Measurements from ENCODE around the gene ZNF789. TPM values are rescaled to one million over a fixed set of nuclear protein-coding genes. Genes with fewer than 3 reads are reported as not detected.

The ZNF789 gene
- total and polyA plus RNA-seq, 8 donors, result 3.6 to 21.9 (median 4.8) TPM

DNA sequence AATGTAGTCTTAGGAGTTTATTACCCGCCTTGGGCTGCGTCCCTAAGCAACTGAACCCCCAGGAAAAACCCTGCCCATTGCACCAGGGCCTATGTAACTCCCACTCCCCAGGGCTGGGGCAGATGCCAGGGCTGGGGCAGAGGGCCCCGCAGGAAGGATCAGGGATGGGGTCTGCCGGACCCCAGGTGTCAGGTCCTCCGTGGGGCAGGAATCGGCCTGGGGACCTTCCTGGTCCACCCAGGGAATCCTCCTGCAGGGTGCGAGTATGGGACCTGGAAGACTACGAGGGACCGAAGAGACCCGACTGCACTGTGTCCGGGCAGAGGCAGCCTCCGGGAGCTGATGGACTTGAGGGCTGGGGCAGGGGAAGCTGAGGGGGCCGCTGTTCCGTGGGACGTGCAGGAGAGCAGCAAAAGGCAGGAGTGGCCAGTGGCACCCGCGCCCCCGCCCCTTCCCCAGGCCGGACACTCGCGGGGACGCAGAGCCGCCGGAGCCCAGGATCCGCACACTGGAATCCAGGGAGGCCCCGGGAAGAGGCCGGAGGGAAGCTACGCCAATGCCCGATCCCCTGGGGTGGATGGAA, 4.3 kb upstream of the ZNF789 start:
- FAIRE-seq (no peak), DNase-seq (peak in 2 of 6 donors; percentile 34 to 61), ATAC-seq (no peak)
- no peak overlapping the region for H3K27ac ChIP-seq
- H3K4me1 ChIP-seq, result peaks cover 0 to 14% (median 7%) of the 10 kb centered on the region in 3 donors
- H3K4me3 ChIP-seq, result no peak overlapping the region
- no peaks in the 10 kb centered on the region for H3K36me3 ChIP-seq
- H3K27me3 ChIP-seq, result no peaks in the 10 kb centered on the region
- H3K9me3 ChIP-seq, result no peaks in the 10 kb centered on the region
- intact Hi-C loops (cut with DNase I), result no loop called here
- WGBS, 2 donors, result 83 to 85% methylated on average over 29 of the region's 29 CpGs
- TF ChIP-seq, protein P1, sequence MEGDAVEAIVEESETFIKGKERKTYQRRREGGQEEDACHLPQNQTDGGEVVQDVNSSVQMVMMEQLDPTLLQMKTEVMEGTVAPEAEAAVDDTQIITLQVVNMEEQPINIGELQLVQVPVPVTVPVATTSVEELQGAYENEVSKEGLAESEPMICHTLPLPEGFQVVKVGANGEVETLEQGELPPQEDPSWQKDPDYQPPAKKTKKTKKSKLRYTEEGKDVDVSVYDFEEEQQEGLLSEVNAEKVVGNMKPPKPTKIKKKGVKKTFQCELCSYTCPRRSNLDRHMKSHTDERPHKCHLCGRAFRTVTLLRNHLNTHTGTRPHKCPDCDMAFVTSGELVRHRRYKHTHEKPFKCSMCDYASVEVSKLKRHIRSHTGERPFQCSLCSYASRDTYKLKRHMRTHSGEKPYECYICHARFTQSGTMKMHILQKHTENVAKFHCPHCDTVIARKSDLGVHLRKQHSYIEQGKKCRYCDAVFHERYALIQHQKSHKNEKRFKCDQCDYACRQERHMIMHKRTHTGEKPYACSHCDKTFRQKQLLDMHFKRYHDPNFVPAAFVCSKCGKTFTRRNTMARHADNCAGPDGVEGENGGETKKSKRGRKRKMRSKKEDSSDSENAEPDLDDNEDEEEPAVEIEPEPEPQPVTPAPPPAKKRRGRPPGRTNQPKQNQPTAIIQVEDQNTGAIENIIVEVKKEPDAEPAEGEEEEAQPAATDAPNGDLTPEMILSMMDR (IDR thresholded peaks at IDR 0.05), result no peak

DNA sequence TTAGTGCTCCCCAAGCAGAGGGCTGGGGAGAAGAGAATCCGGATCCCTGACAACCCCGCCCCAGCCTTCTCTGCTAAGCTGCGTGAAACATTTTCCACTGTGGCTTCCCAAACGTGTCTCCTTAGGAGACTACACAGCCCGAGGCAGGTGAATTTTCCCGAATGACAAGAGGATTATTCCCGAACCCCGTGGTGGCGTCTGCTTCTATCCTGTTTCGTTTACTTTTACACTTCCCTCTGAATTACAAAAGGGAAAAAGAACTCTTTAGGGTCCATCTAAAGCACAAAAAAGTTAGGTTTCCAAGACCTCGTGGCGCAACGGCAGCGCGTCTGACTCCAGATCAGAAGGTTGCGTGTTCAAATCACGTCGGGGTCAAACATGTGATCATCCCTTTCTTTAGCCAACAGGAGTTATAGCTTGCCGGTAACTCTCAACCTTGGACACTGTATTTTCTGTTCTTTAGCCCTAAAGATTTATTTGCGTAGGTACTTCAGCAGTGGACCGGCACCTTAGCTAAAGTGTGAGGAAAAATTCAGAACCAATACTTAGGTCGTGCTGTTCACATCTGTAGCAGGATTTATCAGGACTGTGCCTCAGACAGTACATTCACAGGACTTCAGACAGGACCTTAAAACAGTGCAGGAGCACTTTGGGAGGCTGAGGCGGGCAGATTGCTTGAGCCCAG, 3.2 kb upstream of the ZNF789 start:
- Histone ChIP-seq H3K9me3 (no peaks in the 10 kb centered on the region), H3K36me3 (no peaks in the 10 kb centered on the region), H3K27me3 (no peaks in the 10 kb centered on the region), H3K4me3 (no peak overlapping the region), H3K4me1 (peaks cover 0 to 13% (median 7%) of the 10 kb centered on the region in 3 donors), H3K27ac (no peak overlapping the region)
- FAIRE-seq (no peak), ATAC-seq (no peak), DNase-seq (peak in 2 of 6 donors; percentile 3 to 4)
- 30 to 35% methylated on average over 23 of the region's 23 CpGs for WGBS, 2 donors
- TF ChIP-seq, protein P1 (IDR thresholded peaks at IDR 0.05), result no peak
- intact Hi-C loops (cut with DNase I), result no loop called here

DNA sequence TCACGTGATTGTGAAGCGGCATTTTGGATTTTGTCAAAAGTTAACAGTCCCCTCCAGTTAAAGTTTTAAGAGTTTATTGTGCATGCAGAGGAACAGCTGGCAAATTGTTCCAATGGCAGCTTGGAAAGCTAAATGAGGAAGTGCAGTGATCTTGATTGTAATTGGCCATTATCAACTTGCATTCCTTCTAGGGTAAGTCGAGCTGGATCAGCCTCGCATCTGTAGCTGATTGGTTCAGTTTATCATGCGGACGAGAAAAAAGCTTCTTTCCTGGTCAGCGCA, 566 bp downstream of the ZNF789 start:
- H3K36me3 ChIP-seq, result no peaks in the 10 kb centered on the region
- peak overlapping the region; percentile 50 to 86 (median 66) for H3K4me3 ChIP-seq
- peak; percentile 10 to 51 (median 34) for ATAC-seq
- peak in 1 of 6 donors; percentile 12 for DNase-seq
- no peaks in the 10 kb centered on the region for H3K9me3 ChIP-seq
- peak overlapping the region in 3 of 4 donors; percentile 36 to 70 (median 60) for H3K27ac ChIP-seq
- intact Hi-C loops (cut with DNase I), result no loop called here
- peaks cover 0 to 4% (median 0%) of the 10 kb centered on the region in 3 donors for H3K4me1 ChIP-seq
- no peak for FAIRE-seq
- H3K27me3 ChIP-seq, result no peaks in the 10 kb centered on the region
- 2% methylated on average over 7 of the region's 7 CpGs for WGBS, 2 donors
- TF ChIP-seq, protein P1 (IDR thresholded peaks at IDR 0.05), result no peak

DNA sequence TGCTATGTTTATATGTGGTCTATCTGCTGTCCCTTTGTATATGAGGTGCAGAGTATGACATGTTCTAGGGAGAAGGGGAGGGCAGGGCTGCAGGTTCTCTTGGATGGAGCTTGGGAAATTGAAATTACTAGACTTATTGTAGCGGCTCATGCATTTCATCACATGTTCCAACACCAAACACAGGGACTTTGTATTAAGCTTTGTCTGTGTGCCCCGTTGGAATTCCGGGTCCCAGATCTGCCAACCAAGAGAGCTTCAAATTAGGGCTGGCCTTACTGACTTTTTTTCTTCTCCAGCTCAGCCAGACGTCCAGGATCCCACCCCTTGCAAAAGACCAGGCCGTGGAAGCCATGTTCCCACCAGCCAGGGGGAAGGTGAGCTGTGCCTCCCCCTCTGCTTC, 3.4 kb downstream of the ZNF789 start:
- Histone ChIP-seq H3K36me3 (no peaks in the 10 kb centered on the region), H3K9me3 (no peaks in the 10 kb centered on the region), H3K27me3 (no peaks in the 10 kb centered on the region), H3K27ac (no peak overlapping the region), H3K4me1 (peaks cover 0 to 4% (median 0%) of the 10 kb centered on the region in 3 donors), H3K4me3 (no peak overlapping the region)
- TF ChIP-seq, protein P1 (IDR thresholded peaks at IDR 0.05), result no peak
- no peak for FAIRE-seq
- 70 to 75% methylated on average over 5 of the region's 5 CpGs for WGBS, 2 donors
- intact Hi-C loops (cut with DNase I), result no loop called here
- no peak for ATAC-seq
- DNase-seq, result peak in 2 of 6 donors; percentile 5 to 12

All from pancreas (tissue), 10 donors.